Measurements from ENCODE around the gene MAST1.
"Not testable (repeated sequence)": the region's sequence is repeated elsewhere in the genome, so short reads cannot be mapped to it uniquely, and the experiment has no call there.

The MAST1 gene

GRCh38 chr19:12893582-12893981 lies 55.3 kb downstream of the MAST1 start:
- DNase-seq (ENCODE audit: low spot score) = no peak

- DNase-seq (ENCODE audit: low spot score) = no peak
Observed at GRCh38 chr19:12896460-12896859, 58.1 kb downstream of the MAST1 start.

GRCh38 chr19:12899891-12900518 lies 61.7 kb downstream of the MAST1 start:
- DNase-seq (ENCODE audit: low spot score) = no peak

- DNase-seq (ENCODE audit: low spot score) = no peak
Observed at GRCh38 chr19:12907166-12907565, 68.9 kb downstream of the MAST1 start.

GRCh38 chr19:12912571-12912970 lies 74.3 kb downstream of the MAST1 start:
- DNase-seq (ENCODE audit: low spot score) = no peak

- DNase-seq (ENCODE audit: low spot score) = peak; percentile 33
Observed at GRCh38 chr19:12913011-12913561, 74.8 kb downstream of the MAST1 start.

GRCh38 chr19:12913851-12914690 lies 75.8 kb downstream of the MAST1 start:
- no peak for DNase-seq (ENCODE audit: low spot score)

GRCh38 chr19:12915860-12916259 lies 77.5 kb downstream of the MAST1 start:
- DNase-seq (ENCODE audit: low spot score) = not testable (repeated sequence)

GRCh38 chr19:12918253-12918652 lies 79.9 kb downstream of the MAST1 start:
- DNase-seq (ENCODE audit: low spot score) = no peak

GRCh38 chr19:12921047-12921446 lies 82.7 kb downstream of the MAST1 start:
- no peak for DNase-seq (ENCODE audit: low spot score)

- no peak for DNase-seq (ENCODE audit: low spot score)
Observed at GRCh38 chr19:12922959-12923358, 84.6 kb downstream of the MAST1 start.

Data from hematopoietic multipotent progenitor cell treated with erythropoietin and hydrocortisone succinate and interleukin-3 and kit ligand, for 15 days (in vitro differentiated cells).